GM23338 (cell line): ENCODE results near the gene FDXR. TPM values are rescaled to one million over a fixed set of nuclear protein-coding genes. Genes with fewer than 3 reads are reported as not detected.

Experiments used
- ATAC-seq: fragments of 200-7000 bp; cut with Tn5 transposase; 3 replicates; pipeline ENCODE4 v1.9.1; 2020
- DNase-seq: peaks from one replicate; pipeline ENCODE4 v3.0.0-alpha.2; 2015; ENCODE audit warnings: low spot score
- H2AFZ ChIP-seq: fragments of 200-600 bp; sonication (generic); 2 replicates; pipeline ENCODE4 v1.8.0; 2016; ENCODE audit warnings: antibody characterized with exemption, mild to moderate bottlenecking, moderate library complexity
- H3F3A ChIP-seq: fragments of 200-600 bp; sonication (generic); replicated peaks from 2 replicates; pipeline ENCODE4 v1.8.0; 2017; ENCODE audit warnings: antibody characterized with exemption, mixed run types, low read depth
- H3K27ac ChIP-seq: fragments of 200-600 bp; sonication (generic); 2 replicates; pipeline ENCODE4 v1.6.1; 2016; ENCODE audit warnings: low read depth
- H3K27me3 ChIP-seq: fragments of 200-600 bp; sonication (generic); 2 replicates; pipeline ENCODE4 v1.8.0; 2016; ENCODE audit warnings: mild to moderate bottlenecking, mixed run types, moderate library complexity; ENCODE audit not compliant: insufficient read depth
- H3K36me3 ChIP-seq: fragments of 200-600 bp; sonication (generic); 2 replicates; pipeline ENCODE4 v1.8.0; 2016; ENCODE audit warnings: mild to moderate bottlenecking; ENCODE audit not compliant: insufficient read depth
- H3K4me1 ChIP-seq: fragments of 200-600 bp; sonication (generic); 2 replicates; pipeline ENCODE4 v1.8.0; 2016; ENCODE audit warnings: mild to moderate bottlenecking, moderate library complexity; ENCODE audit not compliant: insufficient read depth
- H3K4me2 ChIP-seq: fragments of 200-600 bp; sonication (generic); 2 replicates; pipeline ENCODE4 v1.7.1; 2017; ENCODE audit warnings: mixed run types
- H3K4me3 ChIP-seq: fragments of 200-600 bp; sonication (generic); 2 replicates; pipeline ENCODE4 v1.6.1; 2016; ENCODE audit warnings: mixed run types
- H3K79me2 ChIP-seq: fragments of 200-600 bp; sonication (generic); replicated peaks from 2 replicates; pipeline ENCODE4 v1.8.0; 2017; ENCODE audit warnings: mild to moderate bottlenecking; ENCODE audit not compliant: insufficient read depth
- H3K9me2 ChIP-seq: fragments of 200-600 bp; sonication (generic); 2 replicates; pipeline ENCODE4 v1.8.0; 2017; ENCODE audit not compliant: insufficient read depth
- H4K20me1 ChIP-seq: fragments of 200-600 bp; sonication (generic); replicated peaks from 2 replicates; pipeline ENCODE4 v1.8.0; 2017; ENCODE audit warnings: mild to moderate bottlenecking; ENCODE audit not compliant: insufficient read depth
- H3K27ac Mint-ChIP-seq: 2 replicates; pipeline ENCODE4 v1.8.0; 2020; ENCODE audit warnings: inconsistent platforms, mild to moderate bottlenecking, moderate library complexity, mixed read lengths
- H3K27me3 Mint-ChIP-seq: 3 replicates; pipeline ENCODE4 v1.8.0; 2022; ENCODE audit warnings: low read depth, mild to moderate bottlenecking, moderate library complexity, mixed read lengths, inconsistent platforms; ENCODE audit not compliant: insufficient read depth, poor library complexity
- H3K36me3 Mint-ChIP-seq: 3 replicates; pipeline ENCODE4 v1.8.0; 2021; ENCODE audit warnings: low read depth, mild to moderate bottlenecking, inconsistent platforms, moderate library complexity, mixed read lengths
- H3K4me1 Mint-ChIP-seq: 3 replicates; pipeline ENCODE4 v1.8.0; 2020; ENCODE audit warnings: mild to moderate bottlenecking, inconsistent platforms, mixed read lengths
- H3K4me3 Mint-ChIP-seq: 3 replicates; pipeline ENCODE4 v1.8.0; 2021; ENCODE audit warnings: moderate library complexity, mild to moderate bottlenecking, inconsistent platforms, mixed read lengths
- H3K9me3 Mint-ChIP-seq: 3 replicates; pipeline ENCODE4 v1.8.0; 2020; ENCODE audit warnings: moderate library complexity, mild to moderate bottlenecking, inconsistent platforms, mixed read lengths
- CREB1 ChIP-seq: fragments of 250-450 bp; sonication (Bioruptor Pico); IDR thresholded peaks from 2 replicates; pipeline ENCODE4 v1.5.0; 2020; ENCODE audit warnings: low read depth, mild to moderate bottlenecking, moderate library complexity
- EZH2 ChIP-seq: fragments of 200-600 bp; sonication (generic); IDR thresholded peaks from one replicate; pipeline ENCODE4 v1.8.0; 2017; ENCODE audit warnings: antibody characterized with exemption, mild to moderate bottlenecking, low read depth; ENCODE audit not compliant: unreplicated experiment
- EZH2phosphoT487 ChIP-seq: fragments of 200-600 bp; sonication (generic); IDR thresholded peaks from one replicate; pipeline ENCODE4 v1.8.1; 2018; ENCODE audit warnings: antibody characterized with exemption; ENCODE audit not compliant: unreplicated experiment
- JUNB ChIP-seq: IDR thresholded peaks from one replicate; pipeline ENCODE4 v1.6.1; 2016; ENCODE audit warnings: antibody characterized with exemption; ENCODE audit not compliant: unreplicated experiment
- NANOG ChIP-seq: IDR thresholded peaks from 2 replicates; pipeline ENCODE4 v1.6.1; 2016; ENCODE audit warnings: antibody characterized with exemption, borderline replicate concordance
- POLR2AphosphoS5 ChIP-seq: IDR thresholded peaks from 2 replicates; pipeline ENCODE4 v1.6.1; 2016; ENCODE audit warnings: antibody characterized with exemption, low read depth
- STAT1 ChIP-seq: IDR thresholded peaks from one replicate; pipeline ENCODE4 v1.6.1; 2016; ENCODE audit warnings: antibody characterized with exemption; ENCODE audit not compliant: unreplicated experiment
- ZNF114 ChIP-seq: fragments of 250-450 bp; sonication (Bioruptor Pico); IDR thresholded peaks from 2 replicates; pipeline ENCODE4 v1.5.0; 2020; ENCODE audit warnings: mild to moderate bottlenecking, moderate library complexity
- polyA plus RNA-seq: library from polyadenylated mRNA; unstranded; fragments of >200 nt; fragmentation: Nextera tagmentation; extraction: Ambion mirVana; gene quantifications from 2 replicates; pipeline ENCODE4 v1.2.1, GENCODE V29; 2016
- total RNA-seq: library from RNA; depleted of rRNA; stranded (reverse); fragments of >200 nt; shearing (Covaris generic); gene quantifications from 2 replicates; pipeline ENCODE4 v1.2.3, GENCODE V29; 2014
- TF ChIP-seq, protein P1 (sequence below): IDR thresholded peaks from one replicate; pipeline ENCODE4 v1.6.1; 2018; ENCODE audit warnings: antibody characterized with exemption; ENCODE audit not compliant: unreplicated experiment
- TF ChIP-seq, protein P2 (sequence below), 2 experiments: fragments of 200-600 bp in 1 of 2; sonication (generic) in 1 of 2; conservative IDR thresholded peaks; 2 replicates each; pipeline versions ENCODE4 v1.5.1 to v1.6.1; 2016 to 2017; ENCODE audit warnings: antibody characterized with exemption in 2 of 2, low read depth in 2 of 2, mild to moderate bottlenecking in 2 of 2, moderate library complexity in 1 of 2
- TF ChIP-seq, protein P3 (sequence below): IDR thresholded peaks from 2 replicates; pipeline ENCODE4 v1.6.1; 2016; ENCODE audit warnings: antibody characterized with exemption
- TF ChIP-seq, protein P4 (sequence below): fragments of 250-450 bp; sonication (Bioruptor Pico); IDR thresholded peaks from 2 replicates; pipeline ENCODE4 v1.5.0; 2020; ENCODE audit warnings: mild to moderate bottlenecking, moderate library complexity

FDXR gene
- total and polyA plus RNA-seq, 2 experiments from 2014 or later = 21.7 to 33.1 TPM

DNA sequence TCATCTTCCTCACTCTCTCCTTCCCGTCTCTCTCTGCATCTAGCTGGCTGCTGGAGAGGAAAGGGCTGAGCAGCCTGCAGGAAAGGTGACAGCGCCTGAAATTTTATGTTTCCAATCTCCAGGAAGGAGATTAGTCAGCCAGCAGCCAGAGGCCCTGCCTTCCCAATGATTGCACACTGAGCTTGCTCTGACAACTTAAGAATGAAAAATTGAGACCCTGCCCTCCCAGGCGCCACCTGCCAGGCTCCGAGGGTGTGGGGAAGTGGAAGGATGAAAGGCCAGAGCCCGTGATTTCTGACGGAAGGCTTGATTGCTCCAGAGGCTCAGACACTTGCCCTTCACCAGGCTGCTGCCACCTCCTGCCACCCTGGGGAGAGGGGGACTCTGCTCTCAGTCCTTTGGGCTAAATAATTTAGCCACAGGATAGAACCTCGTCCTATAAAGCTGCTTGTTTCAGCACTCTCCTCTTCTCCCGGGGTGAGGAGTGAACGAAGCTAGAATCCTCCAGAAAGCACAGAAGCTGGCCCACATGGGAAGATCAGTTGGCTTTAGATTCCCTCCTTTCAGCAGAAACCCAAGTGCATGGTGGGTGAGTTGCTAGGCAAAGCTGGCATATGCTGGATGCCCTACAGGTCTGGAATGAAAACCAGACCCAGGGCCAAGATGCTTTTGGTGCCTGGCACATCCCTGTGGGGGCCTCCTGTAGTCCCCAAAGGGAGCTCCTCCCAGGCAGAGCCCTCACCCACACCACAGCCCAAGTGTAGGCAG lies 46.7 kb downstream of the FDXR start:
- Mint-ChIP-seq H3K9me3 (no peaks in the 10 kb centered on the region), H3K27me3 (peaks cover 14% of the 10 kb centered on the region), H3K27ac (no peak overlapping the region), H3K36me3 (no peaks in the 10 kb centered on the region), H3K4me1 (no peaks in the 10 kb centered on the region), H3K4me3 (no peak overlapping the region)
- H3K36me3 ChIP-seq = no peaks in the 10 kb centered on the region
- H3K4me1 ChIP-seq = no peaks in the 10 kb centered on the region
- no peaks in the 10 kb centered on the region for H3K79me2 ChIP-seq
- H3K4me3 ChIP-seq = no peak overlapping the region
- no peak overlapping the region for H3K4me2 ChIP-seq
- no peak overlapping the region for H3K27ac ChIP-seq
- no peaks in the 10 kb centered on the region for H3F3A ChIP-seq
- ATAC-seq (no peak), DNase-seq (no peak)
- peaks cover 13% of the 10 kb centered on the region; the same call in 1 of the 2 replicates for H4K20me1 ChIP-seq
- H3K9me2 ChIP-seq = no peaks in the 10 kb centered on the region
- no peaks in the 10 kb centered on the region for H3K27me3 ChIP-seq
- TF ChIP-seq, protein P1, sequence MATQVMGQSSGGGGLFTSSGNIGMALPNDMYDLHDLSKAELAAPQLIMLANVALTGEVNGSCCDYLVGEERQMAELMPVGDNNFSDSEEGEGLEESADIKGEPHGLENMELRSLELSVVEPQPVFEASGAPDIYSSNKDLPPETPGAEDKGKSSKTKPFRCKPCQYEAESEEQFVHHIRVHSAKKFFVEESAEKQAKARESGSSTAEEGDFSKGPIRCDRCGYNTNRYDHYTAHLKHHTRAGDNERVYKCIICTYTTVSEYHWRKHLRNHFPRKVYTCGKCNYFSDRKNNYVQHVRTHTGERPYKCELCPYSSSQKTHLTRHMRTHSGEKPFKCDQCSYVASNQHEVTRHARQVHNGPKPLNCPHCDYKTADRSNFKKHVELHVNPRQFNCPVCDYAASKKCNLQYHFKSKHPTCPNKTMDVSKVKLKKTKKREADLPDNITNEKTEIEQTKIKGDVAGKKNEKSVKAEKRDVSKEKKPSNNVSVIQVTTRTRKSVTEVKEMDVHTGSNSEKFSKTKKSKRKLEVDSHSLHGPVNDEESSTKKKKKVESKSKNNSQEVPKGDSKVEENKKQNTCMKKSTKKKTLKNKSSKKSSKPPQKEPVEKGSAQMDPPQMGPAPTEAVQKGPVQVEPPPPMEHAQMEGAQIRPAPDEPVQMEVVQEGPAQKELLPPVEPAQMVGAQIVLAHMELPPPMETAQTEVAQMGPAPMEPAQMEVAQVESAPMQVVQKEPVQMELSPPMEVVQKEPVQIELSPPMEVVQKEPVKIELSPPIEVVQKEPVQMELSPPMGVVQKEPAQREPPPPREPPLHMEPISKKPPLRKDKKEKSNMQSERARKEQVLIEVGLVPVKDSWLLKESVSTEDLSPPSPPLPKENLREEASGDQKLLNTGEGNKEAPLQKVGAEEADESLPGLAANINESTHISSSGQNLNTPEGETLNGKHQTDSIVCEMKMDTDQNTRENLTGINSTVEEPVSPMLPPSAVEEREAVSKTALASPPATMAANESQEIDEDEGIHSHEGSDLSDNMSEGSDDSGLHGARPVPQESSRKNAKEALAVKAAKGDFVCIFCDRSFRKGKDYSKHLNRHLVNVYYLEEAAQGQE = no peak
- TF ChIP-seq JUNB (no peak), NANOG (no peak), CREB1 (CRISPR knock-in tag) (no peak), POLR2AphosphoS5 (no peak), EZH2phosphoT487 (no peak), STAT1 (no peak), ZNF114 (CRISPR knock-in tag) (no peak), EZH2 (no peak)
- TF ChIP-seq, protein P2, sequence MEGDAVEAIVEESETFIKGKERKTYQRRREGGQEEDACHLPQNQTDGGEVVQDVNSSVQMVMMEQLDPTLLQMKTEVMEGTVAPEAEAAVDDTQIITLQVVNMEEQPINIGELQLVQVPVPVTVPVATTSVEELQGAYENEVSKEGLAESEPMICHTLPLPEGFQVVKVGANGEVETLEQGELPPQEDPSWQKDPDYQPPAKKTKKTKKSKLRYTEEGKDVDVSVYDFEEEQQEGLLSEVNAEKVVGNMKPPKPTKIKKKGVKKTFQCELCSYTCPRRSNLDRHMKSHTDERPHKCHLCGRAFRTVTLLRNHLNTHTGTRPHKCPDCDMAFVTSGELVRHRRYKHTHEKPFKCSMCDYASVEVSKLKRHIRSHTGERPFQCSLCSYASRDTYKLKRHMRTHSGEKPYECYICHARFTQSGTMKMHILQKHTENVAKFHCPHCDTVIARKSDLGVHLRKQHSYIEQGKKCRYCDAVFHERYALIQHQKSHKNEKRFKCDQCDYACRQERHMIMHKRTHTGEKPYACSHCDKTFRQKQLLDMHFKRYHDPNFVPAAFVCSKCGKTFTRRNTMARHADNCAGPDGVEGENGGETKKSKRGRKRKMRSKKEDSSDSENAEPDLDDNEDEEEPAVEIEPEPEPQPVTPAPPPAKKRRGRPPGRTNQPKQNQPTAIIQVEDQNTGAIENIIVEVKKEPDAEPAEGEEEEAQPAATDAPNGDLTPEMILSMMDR (conservative IDR thresholded peaks at IDR 0.05; ENCODE audit: low read depth in 2 of 2) = no peak
- TF ChIP-seq, protein P3, sequence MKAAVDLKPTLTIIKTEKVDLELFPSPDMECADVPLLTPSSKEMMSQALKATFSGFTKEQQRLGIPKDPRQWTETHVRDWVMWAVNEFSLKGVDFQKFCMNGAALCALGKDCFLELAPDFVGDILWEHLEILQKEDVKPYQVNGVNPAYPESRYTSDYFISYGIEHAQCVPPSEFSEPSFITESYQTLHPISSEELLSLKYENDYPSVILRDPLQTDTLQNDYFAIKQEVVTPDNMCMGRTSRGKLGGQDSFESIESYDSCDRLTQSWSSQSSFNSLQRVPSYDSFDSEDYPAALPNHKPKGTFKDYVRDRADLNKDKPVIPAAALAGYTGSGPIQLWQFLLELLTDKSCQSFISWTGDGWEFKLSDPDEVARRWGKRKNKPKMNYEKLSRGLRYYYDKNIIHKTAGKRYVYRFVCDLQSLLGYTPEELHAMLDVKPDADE = no peak
- TF ChIP-seq, protein P4, sequence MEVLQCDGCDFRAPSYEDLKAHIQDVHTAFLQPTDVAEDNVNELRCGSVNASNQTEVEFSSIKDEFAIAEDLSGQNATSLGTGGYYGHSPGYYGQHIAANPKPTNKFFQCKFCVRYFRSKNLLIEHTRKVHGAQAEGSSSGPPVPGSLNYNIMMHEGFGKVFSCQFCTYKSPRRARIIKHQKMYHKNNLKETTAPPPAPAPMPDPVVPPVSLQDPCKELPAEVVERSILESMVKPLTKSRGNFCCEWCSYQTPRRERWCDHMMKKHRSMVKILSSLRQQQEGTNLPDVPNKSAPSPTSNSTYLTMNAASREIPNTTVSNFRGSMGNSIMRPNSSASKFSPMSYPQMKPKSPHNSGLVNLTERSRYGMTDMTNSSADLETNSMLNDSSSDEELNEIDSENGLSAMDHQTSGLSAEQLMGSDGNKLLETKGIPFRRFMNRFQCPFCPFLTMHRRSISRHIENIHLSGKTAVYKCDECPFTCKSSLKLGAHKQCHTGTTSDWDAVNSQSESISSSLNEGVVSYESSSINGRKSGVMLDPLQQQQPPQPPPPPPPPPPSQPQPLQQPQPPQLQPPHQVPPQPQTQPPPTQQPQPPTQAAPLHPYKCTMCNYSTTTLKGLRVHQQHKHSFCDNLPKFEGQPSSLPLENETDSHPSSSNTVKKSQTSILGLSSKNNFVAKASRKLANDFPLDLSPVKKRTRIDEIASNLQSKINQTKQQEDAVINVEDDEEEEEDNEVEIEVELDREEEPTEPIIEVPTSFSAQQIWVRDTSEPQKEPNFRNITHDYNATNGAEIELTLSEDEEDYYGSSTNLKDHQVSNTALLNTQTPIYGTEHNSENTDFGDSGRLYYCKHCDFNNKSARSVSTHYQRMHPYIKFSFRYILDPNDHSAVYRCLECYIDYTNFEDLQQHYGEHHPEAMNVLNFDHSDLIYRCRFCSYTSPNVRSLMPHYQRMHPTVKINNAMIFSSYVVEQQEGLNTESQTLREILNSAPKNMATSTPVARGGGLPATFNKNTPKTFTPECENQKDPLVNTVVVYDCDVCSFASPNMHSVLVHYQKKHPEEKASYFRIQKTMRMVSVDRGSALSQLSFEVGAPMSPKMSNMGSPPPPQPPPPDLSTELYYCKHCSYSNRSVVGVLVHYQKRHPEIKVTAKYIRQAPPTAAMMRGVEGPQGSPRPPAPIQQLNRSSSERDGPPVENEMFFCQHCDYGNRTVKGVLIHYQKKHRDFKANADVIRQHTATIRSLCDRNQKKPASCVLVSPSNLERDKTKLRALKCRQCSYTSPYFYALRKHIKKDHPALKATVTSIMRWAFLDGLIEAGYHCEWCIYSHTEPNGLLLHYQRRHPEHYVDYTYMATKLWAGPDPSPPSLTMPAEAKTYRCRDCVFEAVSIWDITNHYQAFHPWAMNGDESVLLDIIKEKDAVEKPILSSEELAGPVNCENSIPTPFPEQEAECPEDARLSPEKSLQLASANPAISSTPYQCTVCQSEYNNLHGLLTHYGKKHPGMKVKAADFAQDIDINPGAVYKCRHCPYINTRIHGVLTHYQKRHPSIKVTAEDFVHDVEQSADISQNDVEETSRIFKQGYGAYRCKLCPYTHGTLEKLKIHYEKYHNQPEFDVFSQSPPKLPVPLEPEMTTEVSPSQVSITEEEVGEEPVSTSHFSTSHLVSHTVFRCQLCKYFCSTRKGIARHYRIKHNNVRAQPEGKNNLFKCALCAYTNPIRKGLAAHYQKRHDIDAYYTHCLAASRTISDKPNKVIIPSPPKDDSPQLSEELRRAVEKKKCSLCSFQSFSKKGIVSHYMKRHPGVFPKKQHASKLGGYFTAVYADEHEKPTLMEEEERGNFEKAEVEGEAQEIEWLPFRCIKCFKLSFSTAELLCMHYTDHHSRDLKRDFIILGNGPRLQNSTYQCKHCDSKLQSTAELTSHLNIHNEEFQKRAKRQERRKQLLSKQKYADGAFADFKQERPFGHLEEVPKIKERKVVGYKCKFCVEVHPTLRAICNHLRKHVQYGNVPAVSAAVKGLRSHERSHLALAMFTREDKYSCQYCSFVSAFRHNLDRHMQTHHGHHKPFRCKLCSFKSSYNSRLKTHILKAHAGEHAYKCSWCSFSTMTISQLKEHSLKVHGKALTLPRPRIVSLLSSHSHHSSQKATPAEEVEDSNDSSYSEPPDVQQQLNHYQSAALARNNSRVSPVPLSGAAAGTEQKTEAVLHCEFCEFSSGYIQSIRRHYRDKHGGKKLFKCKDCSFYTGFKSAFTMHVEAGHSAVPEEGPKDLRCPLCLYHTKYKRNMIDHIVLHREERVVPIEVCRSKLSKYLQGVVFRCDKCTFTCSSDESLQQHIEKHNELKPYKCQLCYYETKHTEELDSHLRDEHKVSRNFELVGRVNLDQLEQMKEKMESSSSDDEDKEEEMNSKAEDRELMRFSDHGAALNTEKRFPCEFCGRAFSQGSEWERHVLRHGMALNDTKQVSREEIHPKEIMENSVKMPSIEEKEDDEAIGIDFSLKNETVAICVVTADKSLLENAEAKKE = no peak
- H2AFZ ChIP-seq = no peak overlapping the region
